Heart left ventricle (tissue), 16 donors: ENCODE data around the gene NRP1. TPM values are rescaled to one million over a fixed set of nuclear protein-coding genes. Genes with fewer than 3 reads are reported as not detected.

ENCODE experiments used
- ATAC-seq, 4 donors: fragments of 200-7000 bp; cut with Tn5 transposase; one replicate each; pipeline ENCODE4 v1.9.1; 2020 to 2022; ENCODE audit warnings: moderate library complexity in 4 of 4, mild to moderate bottlenecking in 3 of 4, moderate number of reproducible peaks in 1 of 4
- DNase-seq, 5 donors: peaks; one replicate each; pipeline ENCODE4 v3.0.0-alpha.2; 2020
- H3K27ac ChIP-seq, 12 donors: fragments of 200-600 bp; sonication (generic) in 4 of 12; one replicate each; pipeline versions ENCODE4 v1.5.0 to v1.8.0; 2016 to 2022; ENCODE audit warnings: mild to moderate bottlenecking in 2 of 12
- H3K27me3 ChIP-seq, 9 donors: fragments of 200-600 bp; sonication (generic) in 2 of 9; one replicate each; pipeline versions ENCODE4 v1.5.1 to v1.8.0; 2016 to 2022; ENCODE audit warnings: mild to moderate bottlenecking in 3 of 9
- H3K36me3 ChIP-seq, 9 donors: fragments of 200-600 bp; sonication (generic) in 2 of 9; one replicate each; pipeline versions ENCODE4 v1.5.0 to v1.8.0; 2018 to 2022; ENCODE audit warnings: mild to moderate bottlenecking in 2 of 9
- H3K4me1 ChIP-seq, 12 donors: fragments of 200-600 bp; sonication (generic) in 4 of 12; one replicate each; pipeline versions ENCODE4 v1.5.0 to v1.8.0; 2016 to 2022; ENCODE audit warnings: mild to moderate bottlenecking in 3 of 12
- H3K4me3 ChIP-seq, 12 donors: fragments of 200-600 bp; sonication (generic) in 4 of 12; one replicate each; pipeline versions ENCODE4 v1.5.0 to v1.8.0; 2017 to 2022; ENCODE audit warnings: mild to moderate bottlenecking in 9 of 12, moderate library complexity in 4 of 12
- H3K9me3 ChIP-seq, 12 donors: fragments of 200-600 bp; sonication (generic) in 4 of 12; one replicate each; pipeline versions ENCODE4 v1.5.0 to v1.8.0; 2016 to 2022; ENCODE audit warnings: mild to moderate bottlenecking in 1 of 12
- POLR2A ChIP-seq, 2 donors: fragments of 450-650 bp; IDR thresholded peaks; one replicate each; pipeline ENCODE4 v1.6.1; 2017; ENCODE audit warnings: antibody characterized with exemption in 2 of 2, mild to moderate bottlenecking in 2 of 2, moderate library complexity in 2 of 2
- WGBS, 4 donors: extraction: QIAGEN DNeasy Blood & Tissue Kit in 2 of 4; methylation state at CpG; one replicate each; pipeline versions ENCODE4 v1.1.5 to v1.1.7; 2013 to 2018; 5-methylcytosine and 5-hydroxymethylcytosine counted together
- intact Hi-C, 10 donors: fragments of 100-400 bp; cut with DNase I; formaldehyde crosslinking; loops; one replicate each; pipeline versions ENCODE4 v1.11.1 to v1.14.2; 2022
- polyA plus RNA-seq, 2 donors: library from polyadenylated mRNA; stranded (reverse); fragments of 200-250 nt; gene quantifications; one replicate each; pipeline ENCODE4 v1.2.3, GENCODE V29; 2013
- total RNA-seq, 9 donors: library from RNA; depleted of rRNA in 2 of 9; stranded (reverse); fragments of >200 nt in 2 of 9; fragmentation: NEBNext Ultra II Directional in 3 of 9; extraction: Animal tissue kit (Norgen Biotek cat#: 25700) in 3 of 9; gene quantifications; one replicate each; pipeline versions ENCODE4 v1.1.0 to v1.2.4, GENCODE V29; 2016 to 2023
- TF ChIP-seq, protein P1 (sequence below), 12 donors: fragments of 200-600 bp; sonication (generic) in 4 of 12; IDR thresholded peaks; one replicate each; pipeline versions ENCODE4 v1.5.0 to v1.8.0; 2018 to 2022; ENCODE audit warnings: antibody characterized with exemption in 12 of 12, mild to moderate bottlenecking in 5 of 12
- donor health status: ischemic (EF 13 %, LVEDD 7.1; RV severe dilation, severe dysfunction).
- donor health status: healthy with polysubstance abuse.
- donor health status: DM: no; HTN: yes; CAD: no.
- donor health status: DM: no; HTN: no; CAD: no.
- donor health status: ischemic (EF 25% LVEDD 6.9; RV normal size, moderate dysfunction).
- donor health status: ischemic (EF 25% LVEDD 5.7; RV mildly dilated, moderate dysfunction).
- donor health status: healthy.
- donor health status: DM: yes; HTN: yes; CAD: no.
- donor health status: ischemic (EF 35%, LVEDD 5.7; RV mildly dilated, moderate dysfunction).
- donor health status: nonischemic (EF 11% LVEDD 7.7; RV severe dilation, severe dysfunction).
- donor health status: DM: yes; HTN: yes; CAD: no.
- donor health status: PGD.
- donor health status: ischemic (EF 29% LVEDD 5.4; RV normal size, mild dysfunction).
- donor health status: nonischemic (EF 23%, LVEDD 6.1; RV moderate dilation, normal function).

Gene NRP1
- total and polyA plus RNA-seq, 11 donors: 47.1 to 279 (median 152) TPM

DNA sequence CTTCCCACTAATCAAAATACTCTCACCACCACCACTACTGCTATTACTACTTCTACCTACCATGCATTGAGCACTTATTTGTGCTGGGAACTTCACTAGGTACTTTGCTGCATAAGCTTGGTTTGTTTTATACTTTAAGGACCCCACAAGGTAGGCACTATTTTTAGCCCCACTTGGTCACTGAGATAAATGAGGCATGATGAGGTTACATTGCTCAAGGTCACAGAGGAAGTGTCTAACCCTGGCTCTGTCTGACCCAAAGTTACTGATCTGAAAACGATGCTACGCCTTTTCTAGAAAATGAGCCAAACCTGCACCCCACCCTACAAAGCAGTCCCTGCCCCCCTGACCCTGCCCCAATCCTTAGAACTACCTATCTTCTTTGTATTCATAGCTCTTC lies 35.6 kb downstream of the NRP1 start:
- Histone ChIP-seq H3K36me3 (peaks cover 0 to 57% (median 31%) of the 10 kb centered on the region in 9 donors), H3K27ac (peak overlapping the region; percentile 23 to 76 (median 59)), H3K27me3 (no peaks in the 10 kb centered on the region), H3K4me3 (no peak overlapping the region), H3K4me1 (peaks cover 14 to 100% (median 88%) of the 10 kb centered on the region in 12 donors), H3K9me3 (no peaks in the 10 kb centered on the region)
- ATAC-seq: peak; percentile 25 to 51 (median 33)
- whole genome bisulfite sequencing, 4 donors: 12 to 47% (median 42%) methylated on average over 2 of the region's 2 CpGs
- DNase-seq: no peak
- TF ChIP-seq, protein P1, sequence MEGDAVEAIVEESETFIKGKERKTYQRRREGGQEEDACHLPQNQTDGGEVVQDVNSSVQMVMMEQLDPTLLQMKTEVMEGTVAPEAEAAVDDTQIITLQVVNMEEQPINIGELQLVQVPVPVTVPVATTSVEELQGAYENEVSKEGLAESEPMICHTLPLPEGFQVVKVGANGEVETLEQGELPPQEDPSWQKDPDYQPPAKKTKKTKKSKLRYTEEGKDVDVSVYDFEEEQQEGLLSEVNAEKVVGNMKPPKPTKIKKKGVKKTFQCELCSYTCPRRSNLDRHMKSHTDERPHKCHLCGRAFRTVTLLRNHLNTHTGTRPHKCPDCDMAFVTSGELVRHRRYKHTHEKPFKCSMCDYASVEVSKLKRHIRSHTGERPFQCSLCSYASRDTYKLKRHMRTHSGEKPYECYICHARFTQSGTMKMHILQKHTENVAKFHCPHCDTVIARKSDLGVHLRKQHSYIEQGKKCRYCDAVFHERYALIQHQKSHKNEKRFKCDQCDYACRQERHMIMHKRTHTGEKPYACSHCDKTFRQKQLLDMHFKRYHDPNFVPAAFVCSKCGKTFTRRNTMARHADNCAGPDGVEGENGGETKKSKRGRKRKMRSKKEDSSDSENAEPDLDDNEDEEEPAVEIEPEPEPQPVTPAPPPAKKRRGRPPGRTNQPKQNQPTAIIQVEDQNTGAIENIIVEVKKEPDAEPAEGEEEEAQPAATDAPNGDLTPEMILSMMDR (IDR thresholded peaks at IDR 0.05): no peak
- TF ChIP-seq POLR2A (IDR thresholded peaks at IDR 0.05): no peak
- intact Hi-C loops: no loop called here

DNA sequence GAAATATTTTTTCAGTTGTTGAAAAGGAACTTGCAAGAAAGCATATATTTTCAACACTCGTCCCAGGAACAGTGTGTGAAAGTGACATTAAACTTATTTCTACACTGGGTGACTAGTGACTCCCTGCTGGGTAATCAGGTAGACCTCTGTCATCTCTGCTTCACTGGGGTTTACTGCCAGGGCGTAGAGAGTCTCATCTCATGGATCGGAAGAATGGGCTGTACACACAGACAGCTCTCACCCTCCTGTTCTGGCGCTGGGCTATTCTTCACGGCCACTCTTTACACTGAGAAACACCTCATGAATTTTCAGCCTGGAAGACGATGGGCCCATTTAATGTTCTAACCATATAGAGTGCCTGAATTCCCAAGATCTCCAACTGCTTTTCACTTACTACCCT lies 36.4 kb downstream of the NRP1 start:
- ATAC-seq: peak in 2 of 4 donors; percentile 16 to 31

DNA sequence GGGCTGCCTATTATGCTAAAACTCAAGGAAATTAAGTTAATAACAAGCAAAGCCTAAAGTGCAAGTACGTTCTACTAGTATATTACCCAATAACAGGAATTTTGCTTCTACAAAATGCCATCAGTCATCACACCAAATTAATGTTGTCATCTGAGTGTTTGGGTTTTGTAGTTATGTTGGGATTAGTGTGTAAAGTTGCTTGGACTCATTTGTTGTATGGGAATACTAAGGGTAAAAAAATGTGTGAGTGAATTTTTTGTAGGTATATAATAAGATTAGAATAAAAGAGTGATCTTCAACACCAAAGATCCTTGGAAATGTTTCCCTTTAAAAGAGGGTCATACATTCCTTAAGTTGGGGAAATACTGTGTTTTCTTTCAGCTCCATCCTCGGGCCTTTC lies 38.6 kb downstream of the NRP1 start:
- Histone ChIP-seq H3K9me3 (no peaks in the 10 kb centered on the region), H3K27me3 (no peaks in the 10 kb centered on the region), H3K4me1 (peaks cover 6 to 100% (median 89%) of the 10 kb centered on the region in 12 donors), H3K4me3 (no peak overlapping the region), H3K36me3 (peaks cover 0 to 58% (median 30%) of the 10 kb centered on the region in 9 donors), H3K27ac (peak overlapping the region in 10 of 12 donors; percentile 42 to 74 (median 60))
- ATAC-seq (no peak), DNase-seq (no peak)
- no peak for TF ChIP-seq POLR2A (IDR thresholded peaks at IDR 0.05)
- TF ChIP-seq, protein P1 (IDR thresholded peaks at IDR 0.05): no peak
- WGBS, 4 donors: 61 to 66% (median 64%) methylated on average over 2 of the region's 2 CpGs
- intact Hi-C loops: no loop called here

More for the DNA sequence above, 36.4 kb downstream of the NRP1 start:
- peaks cover 0 to 62% (median 31%) of the 10 kb centered on the region in 9 donors for H3K36me3 ChIP-seq
- 45 to 65% (median 55%) methylated on average over 6 of the region's 6 CpGs for WGBS, 4 donors
- no peaks in the 10 kb centered on the region for H3K27me3 ChIP-seq
- H3K27ac ChIP-seq: peak overlapping the region; percentile 23 to 76 (median 59)
- TF ChIP-seq, protein P1 (IDR thresholded peaks at IDR 0.05): no peak
- TF ChIP-seq POLR2A (IDR thresholded peaks at IDR 0.05): no peak
- no peak for DNase-seq
- intact Hi-C loops: no loop called here
- no peak overlapping the region for H3K4me3 ChIP-seq
- no peaks in the 10 kb centered on the region for H3K9me3 ChIP-seq
- H3K4me1 ChIP-seq: peaks cover 9 to 100% (median 88%) of the 10 kb centered on the region in 12 donors

DNA sequence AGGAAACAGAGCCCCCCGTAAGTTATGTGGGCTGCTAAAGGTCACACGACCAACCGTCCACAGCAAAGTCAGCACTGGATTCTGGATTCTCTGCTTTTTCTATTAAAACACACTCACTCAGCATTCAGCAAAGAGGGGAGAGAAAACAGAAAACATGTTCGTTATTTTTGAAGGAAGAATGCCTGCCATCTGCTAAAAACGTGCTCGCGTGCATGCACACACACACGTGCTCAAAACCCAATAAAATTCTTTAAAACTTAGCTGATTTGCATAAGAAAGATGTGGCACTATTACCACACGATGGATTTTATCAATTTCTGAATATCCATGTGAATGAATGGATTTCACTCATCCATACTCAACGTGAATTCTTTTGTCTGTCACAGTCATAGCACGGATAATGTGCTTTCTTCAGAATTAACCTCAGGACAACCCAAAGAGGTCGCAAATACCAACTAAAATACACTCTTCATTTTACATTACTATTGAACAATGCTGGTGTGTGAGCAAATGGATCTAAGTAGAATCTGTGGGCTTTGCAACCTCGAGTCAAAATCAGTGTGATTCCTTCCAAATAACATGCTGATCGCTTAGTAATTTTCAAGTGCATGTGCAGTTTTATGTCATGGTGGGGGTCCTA lies 40.8 kb downstream of the NRP1 start:
- ATAC-seq: no peak
- 54 to 66% (median 59%) methylated on average over 14 of the region's 14 CpGs for WGBS, 4 donors
- H3K27me3 ChIP-seq: no peaks in the 10 kb centered on the region
- no peak for DNase-seq
- H3K4me3 ChIP-seq: no peak overlapping the region
- H3K27ac ChIP-seq: peak overlapping the region in 9 of 12 donors; percentile 7 to 67 (median 39)
- H3K9me3 ChIP-seq: no peaks in the 10 kb centered on the region
- peaks cover 0 to 44% (median 16%) of the 10 kb centered on the region in 9 donors for H3K36me3 ChIP-seq
- intact Hi-C loops: no loop called here
- H3K4me1 ChIP-seq: peaks cover 10 to 100% (median 86%) of the 10 kb centered on the region in 12 donors
- no peak for TF ChIP-seq POLR2A (IDR thresholded peaks at IDR 0.05)
- TF ChIP-seq, protein P1 (IDR thresholded peaks at IDR 0.05): no peak
